ENCODE results near the gene TBC1D24.
A peak's percentile ranks its signal among the peaks of the same experiment; 100 is the strongest.

Gene TBC1D24

GRCh38 chr16:2529061-2529931 is 54.4 kb downstream of the TBC1D24 start:
- Histone ChIP-seq H2BK120ac (ENCODE audit: low read depth, low read length) (no peak overlapping the region), H3K14ac (ENCODE audit: low read length in 2 of 2) (no peak overlapping the region), H3K9me3 (ENCODE audit: control insufficient read depth, low read length) (no peaks in the 10 kb centered on the region), H3K9ac (ENCODE audit: low read length) (no peak overlapping the region), H3K4me1 (ENCODE audit: control insufficient read depth, insufficient read depth, low read depth, low read length) (peaks cover 17% of the 10 kb centered on the region), H3K4ac (ENCODE audit: low read depth in 1 of 2, low read length in 2 of 2) (no peak overlapping the region), H3K27ac (ENCODE audit: low read length, poor library complexity, severe bottlenecking) (no peak overlapping the region), H2AK5ac (ENCODE audit: low read length, severe bottlenecking) (no peak overlapping the region), H3K36me3 (ENCODE audit: control insufficient read depth in 1 of 2, insufficient read depth in 2 of 2, low read depth in 1 of 2, low read length in 2 of 2) (peaks cover 60 to 63% of the 10 kb centered on the region in 2 experiments), H4K8ac (ENCODE audit: low read length) (no peak overlapping the region), H2BK5ac (ENCODE audit: low read depth, low read length, poor library complexity, severe bottlenecking) (no peak overlapping the region), H3K23ac (ENCODE audit: low read length in 2 of 2) (no peak overlapping the region), H3K4me3 (ENCODE audit: insufficient read depth in 1 of 2, low read depth in 1 of 2, low read length in 2 of 2) (no peak overlapping the region), H2BK12ac (ENCODE audit: low read length in 2 of 2) (no peak overlapping the region), H2BK15ac (ENCODE audit: low read depth, poor library complexity, severe bottlenecking) (no peak overlapping the region), H3K79me1 (replicated peaks; ENCODE audit: low read length, poor library complexity, severe bottlenecking) (peaks cover 37% of the 10 kb centered on the region), H2AFZ (ENCODE audit: low read depth, low read length) (no peak overlapping the region), H3K4me2 (ENCODE audit: low read length, poor library complexity, severe bottlenecking) (no peak overlapping the region), H3K18ac (ENCODE audit: low read depth in 1 of 2, low read length in 2 of 2) (no peak overlapping the region), H3K27me3 (ENCODE audit: control insufficient read depth in 1 of 2, insufficient read depth in 1 of 2, low read length in 2 of 2) (no peaks in the 10 kb centered on the region), H4K91ac (ENCODE audit: low read length) (no peak overlapping the region)
- no peak for DNase-seq
- 94% methylated on average over 32 of the region's 32 CpGs for WGBS

- Histone ChIP-seq H3K27ac (ENCODE audit: low read length, poor library complexity, severe bottlenecking) (no peak overlapping the region), H4K8ac (ENCODE audit: low read length) (no peak overlapping the region), H3K27me3 (ENCODE audit: control insufficient read depth in 1 of 2, insufficient read depth in 1 of 2, low read length in 2 of 2) (no peaks in the 10 kb centered on the region), H2AK5ac (ENCODE audit: low read length, severe bottlenecking) (peak overlapping the region; percentile 13), H2AFZ (ENCODE audit: low read depth, low read length) (no peak overlapping the region), H2BK120ac (ENCODE audit: low read depth, low read length) (no peak overlapping the region), H3K4ac (ENCODE audit: low read depth in 1 of 2, low read length in 2 of 2) (no peak overlapping the region), H3K14ac (ENCODE audit: low read length in 2 of 2) (no peak overlapping the region), H2BK12ac (ENCODE audit: low read length in 2 of 2) (no peak overlapping the region), H2BK15ac (ENCODE audit: low read depth, poor library complexity, severe bottlenecking) (no peak overlapping the region), H3K9ac (ENCODE audit: low read length) (no peak overlapping the region), H4K91ac (ENCODE audit: low read length) (no peak overlapping the region), H3K9me3 (ENCODE audit: control insufficient read depth, low read length) (no peaks in the 10 kb centered on the region), H3K23ac (ENCODE audit: low read length in 2 of 2) (peak overlapping the region in 1 of 2 experiments; percentile 63), H3K36me3 (ENCODE audit: control insufficient read depth in 1 of 2, insufficient read depth in 2 of 2, low read depth in 1 of 2, low read length in 2 of 2) (peaks cover 52 to 55% of the 10 kb centered on the region in 2 experiments), H3K4me3 (ENCODE audit: insufficient read depth in 1 of 2, low read depth in 1 of 2, low read length in 2 of 2) (no peak overlapping the region), H3K4me2 (ENCODE audit: low read length, poor library complexity, severe bottlenecking) (no peak overlapping the region), H3K79me1 (replicated peaks; ENCODE audit: low read length, poor library complexity, severe bottlenecking) (peaks cover 33% of the 10 kb centered on the region), H2BK5ac (ENCODE audit: low read depth, low read length, poor library complexity, severe bottlenecking) (no peak overlapping the region), H3K4me1 (ENCODE audit: control insufficient read depth, insufficient read depth, low read depth, low read length) (peaks cover 17% of the 10 kb centered on the region), H3K18ac (ENCODE audit: low read depth in 1 of 2, low read length in 2 of 2) (no peak overlapping the region)
- 91% methylated on average over 15 of the region's 15 CpGs for WGBS
- no peak for DNase-seq
These were observed 55.2 kb downstream of the TBC1D24 start for GRCh38 chr16:2529961-2530628.

GRCh38 chr16:2530629-2531318 is 55.8 kb downstream of the TBC1D24 start:
- Histone ChIP-seq H3K4me2 (ENCODE audit: low read length, poor library complexity, severe bottlenecking) (no peak overlapping the region), H2BK120ac (ENCODE audit: low read depth, low read length) (no peak overlapping the region), H3K9me3 (ENCODE audit: control insufficient read depth, low read length) (no peaks in the 10 kb centered on the region), H3K9ac (ENCODE audit: low read length) (peak overlapping the region; percentile 87), H3K14ac (ENCODE audit: low read length in 2 of 2) (no peak overlapping the region), H2BK15ac (ENCODE audit: low read depth, poor library complexity, severe bottlenecking) (no peak overlapping the region), H2AFZ (ENCODE audit: low read depth, low read length) (no peak overlapping the region), H3K79me1 (replicated peaks; ENCODE audit: low read length, poor library complexity, severe bottlenecking) (peaks cover 33% of the 10 kb centered on the region), H2BK12ac (ENCODE audit: low read length in 2 of 2) (no peak overlapping the region), H3K4me3 (ENCODE audit: insufficient read depth in 1 of 2, low read depth in 1 of 2, low read length in 2 of 2) (no peak overlapping the region), H3K18ac (ENCODE audit: low read depth in 1 of 2, low read length in 2 of 2) (no peak overlapping the region), H4K91ac (ENCODE audit: low read length) (peak overlapping the region; percentile 43), H3K27ac (ENCODE audit: low read length, poor library complexity, severe bottlenecking) (no peak overlapping the region), H3K23ac (ENCODE audit: low read length in 2 of 2) (no peak overlapping the region), H3K4me1 (ENCODE audit: control insufficient read depth, insufficient read depth, low read depth, low read length) (peaks cover 17% of the 10 kb centered on the region), H4K8ac (ENCODE audit: low read length) (no peak overlapping the region), H3K36me3 (ENCODE audit: control insufficient read depth in 1 of 2, insufficient read depth in 2 of 2, low read depth in 1 of 2, low read length in 2 of 2) (peaks cover 49 to 52% of the 10 kb centered on the region in 2 experiments), H3K4ac (ENCODE audit: low read depth in 1 of 2, low read length in 2 of 2) (no peak overlapping the region), H2AK5ac (ENCODE audit: low read length, severe bottlenecking) (peak overlapping the region; percentile 49), H2BK5ac (ENCODE audit: low read depth, low read length, poor library complexity, severe bottlenecking) (no peak overlapping the region), H3K27me3 (ENCODE audit: control insufficient read depth in 1 of 2, insufficient read depth in 1 of 2, low read length in 2 of 2) (no peaks in the 10 kb centered on the region)
- no peak for DNase-seq
- WGBS = 88% methylated on average over 14 of the region's 14 CpGs

GRCh38 chr16:2531371-2531695 is 56.4 kb downstream of the TBC1D24 start, which contains the start of gene CEMP1:
Gene CEMP1, minus strand, starts transcription at chr16:2531408. Its CDS starts 335 bp downstream, at chr16:2531073.
- H2BK5ac ChIP-seq (ENCODE audit: low read depth, low read length, poor library complexity, severe bottlenecking) = no peak within 1 kb of the TSS
- peak within 1 kb of the TSS; percentile 96 for H3K9ac ChIP-seq (ENCODE audit: low read length)
- H3K14ac ChIP-seq (ENCODE audit: low read length in 2 of 2) = peak within 1 kb of the TSS in 1 of 2 experiments; percentile 94
- H3K36me3 ChIP-seq (ENCODE audit: control insufficient read depth in 1 of 2, insufficient read depth in 2 of 2, low read depth in 1 of 2, low read length in 2 of 2) = peaks cover 44 to 47% of the 10 kb centered on the region in 2 experiments
- peaks cover 17% of the 10 kb centered on the region for H3K4me1 ChIP-seq (ENCODE audit: control insufficient read depth, insufficient read depth, low read depth, low read length)
- H4K91ac ChIP-seq (ENCODE audit: low read length) = peak within 1 kb of the TSS; percentile 53
- peak within 1 kb of the TSS in 1 of 2 experiments; percentile 63 for H3K23ac ChIP-seq (ENCODE audit: low read length in 2 of 2)
- H3K27me3 ChIP-seq (ENCODE audit: control insufficient read depth in 1 of 2, insufficient read depth in 1 of 2, low read length in 2 of 2) = no peaks in the 10 kb centered on the region
- no peaks in the 10 kb centered on the region for H3K9me3 ChIP-seq (ENCODE audit: control insufficient read depth, low read length)
- peak within 1 kb of the TSS; percentile 86 for H2BK15ac ChIP-seq (ENCODE audit: low read depth, poor library complexity, severe bottlenecking)
- peak within 1 kb of the TSS; percentile 94 for H3K4me2 ChIP-seq (ENCODE audit: low read length, poor library complexity, severe bottlenecking)
- DNase-seq = no peak
- H4K8ac ChIP-seq (ENCODE audit: low read length) = peak within 1 kb of the TSS; percentile 92
- 22% methylated on average over 9 of the region's 11 CpGs for WGBS
- H3K4me3 ChIP-seq (ENCODE audit: insufficient read depth in 1 of 2, low read depth in 1 of 2, low read length in 2 of 2) = peak within 1 kb of the TSS; percentile 65 to 86
- peak within 1 kb of the TSS; percentile 66 to 68 for H3K4ac ChIP-seq (ENCODE audit: low read depth in 1 of 2, low read length in 2 of 2)
- H3K18ac ChIP-seq (ENCODE audit: low read depth in 1 of 2, low read length in 2 of 2) = peak within 1 kb of the TSS; percentile 65 to 92
- H3K79me1 ChIP-seq (replicated peaks; ENCODE audit: low read length, poor library complexity, severe bottlenecking) = peaks cover 27% of the 10 kb centered on the region
- peak within 1 kb of the TSS; percentile 71 for H2BK120ac ChIP-seq (ENCODE audit: low read depth, low read length)
- H2AFZ ChIP-seq (ENCODE audit: low read depth, low read length) = peak within 1 kb of the TSS; percentile 36
- H2BK12ac ChIP-seq (ENCODE audit: low read length in 2 of 2) = peak within 1 kb of the TSS; percentile 8 to 78
- peak within 1 kb of the TSS; percentile 49 for H2AK5ac ChIP-seq (ENCODE audit: low read length, severe bottlenecking)
- peak within 1 kb of the TSS; percentile 22 for H3K27ac ChIP-seq (ENCODE audit: low read length, poor library complexity, severe bottlenecking)
